ENCODE data around the gene SLC25A48.

Gene SLC25A48

DNA sequence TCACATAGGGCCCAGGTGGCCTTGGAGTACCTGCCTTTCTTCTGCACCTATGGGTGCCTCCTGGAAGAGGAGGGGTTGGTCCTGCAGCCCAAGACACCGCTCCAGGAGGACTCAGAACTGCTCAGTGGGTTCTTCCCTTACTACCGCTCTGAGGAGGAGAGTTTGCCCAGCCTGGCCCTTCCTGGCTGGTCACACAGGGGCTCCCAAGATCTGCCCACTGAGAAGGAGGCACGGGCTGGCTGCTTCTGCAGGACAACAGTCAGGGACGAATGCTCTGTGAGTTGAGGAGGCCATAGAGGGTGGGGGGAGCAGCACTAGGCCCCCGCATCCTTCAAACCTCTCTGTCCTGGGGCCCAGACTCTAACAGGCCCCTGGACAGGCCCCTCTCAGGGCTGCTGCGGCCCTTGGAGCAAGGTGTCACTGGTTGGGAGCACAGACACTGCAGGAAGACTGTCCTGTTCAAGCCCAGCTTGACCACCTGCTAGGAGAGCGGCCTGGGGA, 9.9 kb upstream of the SLC25A48 start:
- Histone ChIP-seq H3K36me3 (ENCODE audit: control insufficient read depth, low read length) (no peaks in the 10 kb centered on the region), H3K4me2 (ENCODE audit: low read length) (no peak overlapping the region), H3K27ac (ENCODE audit: low read depth, low read length) (no peak overlapping the region), H4K20me1 (ENCODE audit: control insufficient read depth, insufficient read depth, low read depth, low read length) (no peaks in the 10 kb centered on the region), H3F3A (ENCODE audit: control insufficient read depth, insufficient read depth) (no peaks in the 10 kb centered on the region), H3K4me1 (ENCODE audit: control insufficient read depth, low read length) (no peaks in the 10 kb centered on the region), H3K9me3 (ENCODE audit: control insufficient read depth, insufficient read depth, low read length) (no peaks in the 10 kb centered on the region), H3K9me2 (replicated peaks; ENCODE audit: control insufficient read depth, low read length) (no peaks in the 10 kb centered on the region), H3K4me3 (ENCODE audit: low read length) (no peak overlapping the region), H3K79me2 (ENCODE audit: control insufficient read depth, low read length) (no peaks in the 10 kb centered on the region), H3K27me3 (ENCODE audit: control insufficient read depth, low read length) (no peaks in the 10 kb centered on the region)
- TF ChIP-seq, protein P1, sequence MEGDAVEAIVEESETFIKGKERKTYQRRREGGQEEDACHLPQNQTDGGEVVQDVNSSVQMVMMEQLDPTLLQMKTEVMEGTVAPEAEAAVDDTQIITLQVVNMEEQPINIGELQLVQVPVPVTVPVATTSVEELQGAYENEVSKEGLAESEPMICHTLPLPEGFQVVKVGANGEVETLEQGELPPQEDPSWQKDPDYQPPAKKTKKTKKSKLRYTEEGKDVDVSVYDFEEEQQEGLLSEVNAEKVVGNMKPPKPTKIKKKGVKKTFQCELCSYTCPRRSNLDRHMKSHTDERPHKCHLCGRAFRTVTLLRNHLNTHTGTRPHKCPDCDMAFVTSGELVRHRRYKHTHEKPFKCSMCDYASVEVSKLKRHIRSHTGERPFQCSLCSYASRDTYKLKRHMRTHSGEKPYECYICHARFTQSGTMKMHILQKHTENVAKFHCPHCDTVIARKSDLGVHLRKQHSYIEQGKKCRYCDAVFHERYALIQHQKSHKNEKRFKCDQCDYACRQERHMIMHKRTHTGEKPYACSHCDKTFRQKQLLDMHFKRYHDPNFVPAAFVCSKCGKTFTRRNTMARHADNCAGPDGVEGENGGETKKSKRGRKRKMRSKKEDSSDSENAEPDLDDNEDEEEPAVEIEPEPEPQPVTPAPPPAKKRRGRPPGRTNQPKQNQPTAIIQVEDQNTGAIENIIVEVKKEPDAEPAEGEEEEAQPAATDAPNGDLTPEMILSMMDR (IDR thresholded peaks at IDR 0.05; ENCODE audit: low read depth, low read length, poor library complexity, severe bottlenecking), result no peak
- no peak for TF ChIP-seq EZH2phosphoT487 (IDR thresholded peaks at IDR 0.05; ENCODE audit: borderline replicate concordance, low read length)

DNA sequence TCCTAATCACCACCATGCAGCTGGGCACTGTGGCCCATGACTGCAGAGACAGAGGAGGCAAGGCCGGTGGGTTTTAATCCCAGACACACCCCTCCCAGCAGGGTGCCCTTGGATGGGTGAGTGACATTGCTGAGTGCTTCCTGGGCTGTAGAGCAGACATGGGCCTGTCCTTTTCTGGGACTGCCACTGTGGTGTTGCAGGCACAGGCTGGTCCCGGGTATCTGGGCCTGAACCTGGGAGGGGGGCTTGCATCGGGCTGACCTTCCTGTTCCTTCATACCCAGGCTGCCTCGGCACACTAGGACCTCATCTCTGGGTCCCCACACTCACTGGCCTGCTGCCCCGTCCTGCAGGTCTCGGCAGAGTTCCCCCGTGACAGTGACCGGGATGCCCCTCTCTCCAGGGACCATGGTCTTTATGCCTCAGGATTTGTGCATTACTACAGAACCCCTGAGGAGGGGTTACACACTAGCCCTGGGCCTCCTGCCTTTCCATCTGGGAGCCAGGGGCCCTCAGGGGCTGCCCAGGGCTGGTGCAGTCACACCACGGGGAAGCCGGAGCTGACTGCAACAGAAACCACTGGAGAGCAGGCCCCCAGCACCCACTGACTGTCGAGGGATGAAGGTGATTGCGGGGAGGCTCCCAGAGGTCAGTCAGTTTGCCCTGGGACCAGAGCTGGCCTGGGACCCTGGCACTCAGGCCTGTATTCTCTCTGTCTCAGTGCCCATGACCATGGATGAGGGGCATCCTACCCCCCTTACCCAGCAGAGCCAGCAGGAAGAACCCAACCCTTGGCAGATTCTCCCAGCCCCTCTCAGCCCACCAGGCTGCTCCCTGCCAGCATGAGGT, 8.9 kb upstream of the SLC25A48 start:
- H3K9me2 ChIP-seq (replicated peaks; ENCODE audit: control insufficient read depth, low read length), result no peaks in the 10 kb centered on the region
- H3K4me3 ChIP-seq (ENCODE audit: low read length), result no peak overlapping the region
- no peaks in the 10 kb centered on the region for H3F3A ChIP-seq (ENCODE audit: control insufficient read depth, insufficient read depth)
- H3K27ac ChIP-seq (ENCODE audit: low read depth, low read length), result no peak overlapping the region
- H4K20me1 ChIP-seq (ENCODE audit: control insufficient read depth, insufficient read depth, low read depth, low read length), result no peaks in the 10 kb centered on the region
- H3K4me1 ChIP-seq (ENCODE audit: control insufficient read depth, low read length), result no peaks in the 10 kb centered on the region
- no peaks in the 10 kb centered on the region for H3K27me3 ChIP-seq (ENCODE audit: control insufficient read depth, low read length)
- TF ChIP-seq, protein P1 (IDR thresholded peaks at IDR 0.05; ENCODE audit: low read depth, low read length, poor library complexity, severe bottlenecking), result no peak
- TF ChIP-seq EZH2phosphoT487 (IDR thresholded peaks at IDR 0.05; ENCODE audit: borderline replicate concordance, low read length), result no peak
- no peaks in the 10 kb centered on the region for H3K36me3 ChIP-seq (ENCODE audit: control insufficient read depth, low read length)
- no peaks in the 10 kb centered on the region for H3K79me2 ChIP-seq (ENCODE audit: control insufficient read depth, low read length)
- H3K9me3 ChIP-seq (ENCODE audit: control insufficient read depth, insufficient read depth, low read length), result no peaks in the 10 kb centered on the region
- no peak overlapping the region for H3K4me2 ChIP-seq (ENCODE audit: low read length)

DNA sequence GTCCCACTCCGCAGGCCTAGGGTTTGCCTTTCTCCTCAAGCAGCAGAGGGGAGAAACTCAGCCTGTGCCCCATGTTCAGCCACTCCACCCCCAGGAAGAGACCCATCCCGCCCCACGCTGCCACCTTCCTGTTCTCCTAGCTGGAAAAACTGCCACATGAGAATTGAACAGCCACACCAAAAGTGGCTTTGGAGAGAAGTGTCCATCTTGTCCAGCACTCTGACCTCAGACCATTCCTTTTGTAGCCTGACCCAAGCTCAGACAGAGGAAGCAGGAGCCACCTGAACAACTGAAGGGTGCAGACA, 8.3 kb upstream of the SLC25A48 start:
- no peak overlapping the region for H3K4me2 ChIP-seq (ENCODE audit: low read length)
- no peaks in the 10 kb centered on the region for H3F3A ChIP-seq (ENCODE audit: control insufficient read depth, insufficient read depth)
- no peak overlapping the region for H3K27ac ChIP-seq (ENCODE audit: low read depth, low read length)
- H3K36me3 ChIP-seq (ENCODE audit: control insufficient read depth, low read length), result no peaks in the 10 kb centered on the region
- H3K4me1 ChIP-seq (ENCODE audit: control insufficient read depth, low read length), result no peaks in the 10 kb centered on the region
- H3K4me3 ChIP-seq (ENCODE audit: low read length), result no peak overlapping the region
- no peaks in the 10 kb centered on the region for H4K20me1 ChIP-seq (ENCODE audit: control insufficient read depth, insufficient read depth, low read depth, low read length)
- no peaks in the 10 kb centered on the region for H3K9me2 ChIP-seq (replicated peaks; ENCODE audit: control insufficient read depth, low read length)
- H3K9me3 ChIP-seq (ENCODE audit: control insufficient read depth, insufficient read depth, low read length), result no peaks in the 10 kb centered on the region
- no peaks in the 10 kb centered on the region for H3K27me3 ChIP-seq (ENCODE audit: control insufficient read depth, low read length)
- no peaks in the 10 kb centered on the region for H3K79me2 ChIP-seq (ENCODE audit: control insufficient read depth, low read length)
- TF ChIP-seq, protein P1 (IDR thresholded peaks at IDR 0.05; ENCODE audit: low read depth, low read length, poor library complexity, severe bottlenecking), result no peak
- TF ChIP-seq EZH2phosphoT487 (IDR thresholded peaks at IDR 0.05; ENCODE audit: borderline replicate concordance, low read length), result no peak

Data from DOHH2 (cell line).